Cardiac fibroblast (primary cell): ENCODE results near the gene FMNL2.
"Not testable (repeated sequence)": the region's sequence is repeated elsewhere in the genome, so short reads cannot be mapped to it uniquely, and the experiment has no call there.

ENCODE experiments used
- DNase-seq, 2 donors: peaks; one replicate each; pipeline versions ENCODE4 v3.0.0 to v3.0.0-alpha.2; 2010; ENCODE audit warnings: low read depth in 2 of 2
- H3K4me3 ChIP-seq, 2 donors: replicated peaks in 1 of 2; 1 replicate in 1 of 2; 2 replicates in 1 of 2; pipeline ENCODE4 v1.5.1; 2011; ENCODE audit warnings: low read depth in 2 of 2, low read length in 2 of 2, mild to moderate bottlenecking in 2 of 2, moderate library complexity in 1 of 2
- CTCF ChIP-seq: IDR thresholded peaks from one replicate; pipeline ENCODE4 v1.5.1; 2011; ENCODE audit warnings: low read depth, mild to moderate bottlenecking, low read length, inconsistent platforms

FMNL2 gene

GRCh38 chr2:152383702-152384101 lies 48.7 kb downstream of the FMNL2 start:
- no peak overlapping the region for H3K4me3 ChIP-seq
- TF ChIP-seq CTCF = no peak
- DNase-seq = peak in 1 of 2 donors; percentile 37

GRCh38 chr2:152384992-152385391 lies 50.0 kb downstream of the FMNL2 start:
- no peak for TF ChIP-seq CTCF
- no peak for DNase-seq
- no peak overlapping the region for H3K4me3 ChIP-seq

GRCh38 chr2:152385650-152386049 lies 50.7 kb downstream of the FMNL2 start:
- no peak overlapping the region for H3K4me3 ChIP-seq
- DNase-seq = no peak
- TF ChIP-seq CTCF = no peak

GRCh38 chr2:152386266-152386665 lies 51.3 kb downstream of the FMNL2 start:
- no peak for TF ChIP-seq CTCF
- DNase-seq = no peak
- H3K4me3 ChIP-seq = no peak overlapping the region

GRCh38 chr2:152387041-152387440 lies 52.1 kb downstream of the FMNL2 start:
- peak in 1 of 2 donors; percentile 57 for DNase-seq
- no peak overlapping the region for H3K4me3 ChIP-seq
- no peak for TF ChIP-seq CTCF

- H3K4me3 ChIP-seq, DNase-seq: not testable (repeated sequence)
These were observed 53.3 kb downstream of the FMNL2 start for GRCh38 chr2:152388269-152388668.

GRCh38 chr2:152389483-152389882 lies 54.5 kb downstream of the FMNL2 start:
- TF ChIP-seq CTCF = no peak
- no peak for DNase-seq
- H3K4me3 ChIP-seq = no peak overlapping the region

- no peak for TF ChIP-seq CTCF
- no peak for DNase-seq
- H3K4me3 ChIP-seq = no peak overlapping the region
These were observed 55.9 kb downstream of the FMNL2 start for GRCh38 chr2:152390837-152391236.
